NCI-H1436 treated with DMSO at 0.1 percent for 48 hours (cell line): Measurements from ENCODE around the gene KCNJ14.
"Not testable (repeated sequence)": the region's sequence is repeated elsewhere in the genome, so short reads cannot be mapped to it uniquely, and the experiment has no call there.

Experiments
- DNase-seq: peaks from one replicate; lab custom pipeline; 2025; lab: John Stamatoyannopoulos, UW

The KCNJ14 gene

DNA sequence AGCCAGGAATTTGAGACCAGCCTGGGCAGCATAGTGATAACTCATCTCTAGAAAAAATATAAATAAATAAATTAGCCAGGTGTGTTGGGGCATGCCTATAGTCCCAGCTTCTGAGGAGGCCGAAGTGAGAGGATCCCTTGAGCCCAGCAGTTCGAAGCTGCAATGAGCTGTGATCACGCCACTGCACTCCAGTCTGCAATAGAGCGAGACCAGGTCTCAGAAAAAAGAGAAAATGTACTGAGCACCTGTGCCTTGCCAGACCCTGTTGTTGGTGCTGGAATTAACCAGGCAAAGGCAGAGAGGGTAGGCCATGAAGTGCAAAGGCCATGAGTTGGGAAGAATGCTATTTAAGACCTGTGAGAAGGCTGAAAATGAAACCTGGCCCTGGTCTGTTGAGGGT lies 16.5 kb downstream of the KCNJ14 start:
- no peak for DNase-seq

DNA sequence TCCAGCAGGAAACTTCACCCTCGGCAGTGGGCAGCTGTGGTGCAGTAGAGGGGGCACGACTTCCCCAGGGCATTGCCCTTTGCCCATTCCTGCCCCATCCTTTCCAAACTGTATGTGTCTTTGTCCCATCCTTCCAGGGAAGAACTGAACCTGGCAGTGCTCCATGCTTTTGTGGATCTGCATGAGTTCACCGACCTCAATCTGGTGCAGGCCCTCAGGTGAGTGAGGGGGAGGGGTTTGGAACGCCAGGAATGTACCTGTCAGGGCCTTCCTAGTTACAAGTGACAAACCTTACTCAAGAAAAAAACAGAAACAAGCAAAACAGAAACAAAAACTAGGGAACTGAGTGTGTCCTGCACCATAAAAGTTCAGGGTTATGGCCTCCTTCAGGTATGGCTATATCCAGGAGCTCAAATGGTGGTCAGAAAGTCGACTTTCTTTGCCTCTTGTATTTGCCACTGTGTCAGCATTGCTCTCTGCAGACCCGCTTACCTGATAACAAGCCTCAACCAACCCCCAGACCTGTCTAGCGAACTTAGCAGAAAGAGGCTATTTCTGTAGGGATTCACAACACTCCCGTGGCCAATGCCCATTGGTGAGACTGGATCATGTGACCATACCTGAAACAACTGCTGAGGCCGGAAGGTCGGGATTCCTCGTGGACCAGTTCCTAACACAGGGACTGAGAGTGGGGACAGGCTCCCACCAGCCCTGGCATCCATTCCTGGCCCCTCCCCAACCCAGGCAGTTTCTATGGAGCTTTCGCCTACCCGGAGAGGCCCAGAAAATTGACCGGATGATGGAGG lies 18.0 kb downstream of the KCNJ14 start:
- no peak for DNase-seq

DNA sequence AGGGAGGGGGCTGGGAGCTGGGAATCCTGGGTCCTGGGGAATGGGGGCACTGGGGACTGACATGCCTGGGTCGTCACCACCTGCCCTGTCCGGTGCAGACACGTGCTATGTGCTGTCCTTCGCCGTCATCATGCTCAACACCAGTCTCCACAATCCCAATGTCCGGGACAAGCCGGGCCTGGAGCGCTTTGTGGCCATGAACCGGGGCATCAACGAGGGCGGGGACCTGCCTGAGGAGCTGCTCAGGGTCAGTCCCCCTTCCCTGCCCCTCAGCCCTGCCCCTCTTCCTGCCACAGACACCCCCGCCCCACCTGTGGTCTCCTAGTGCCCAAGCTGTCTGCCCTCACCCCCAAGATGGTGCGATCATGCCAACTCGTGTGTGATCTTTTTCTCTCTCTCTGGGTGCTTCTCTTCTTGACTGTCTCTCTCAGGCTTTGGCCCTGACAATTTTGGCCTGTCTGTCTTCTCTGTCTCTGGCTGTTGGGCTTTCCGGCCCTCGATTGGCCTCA lies 18.8 kb downstream of the KCNJ14 start:
- no peak for DNase-seq

DNA sequence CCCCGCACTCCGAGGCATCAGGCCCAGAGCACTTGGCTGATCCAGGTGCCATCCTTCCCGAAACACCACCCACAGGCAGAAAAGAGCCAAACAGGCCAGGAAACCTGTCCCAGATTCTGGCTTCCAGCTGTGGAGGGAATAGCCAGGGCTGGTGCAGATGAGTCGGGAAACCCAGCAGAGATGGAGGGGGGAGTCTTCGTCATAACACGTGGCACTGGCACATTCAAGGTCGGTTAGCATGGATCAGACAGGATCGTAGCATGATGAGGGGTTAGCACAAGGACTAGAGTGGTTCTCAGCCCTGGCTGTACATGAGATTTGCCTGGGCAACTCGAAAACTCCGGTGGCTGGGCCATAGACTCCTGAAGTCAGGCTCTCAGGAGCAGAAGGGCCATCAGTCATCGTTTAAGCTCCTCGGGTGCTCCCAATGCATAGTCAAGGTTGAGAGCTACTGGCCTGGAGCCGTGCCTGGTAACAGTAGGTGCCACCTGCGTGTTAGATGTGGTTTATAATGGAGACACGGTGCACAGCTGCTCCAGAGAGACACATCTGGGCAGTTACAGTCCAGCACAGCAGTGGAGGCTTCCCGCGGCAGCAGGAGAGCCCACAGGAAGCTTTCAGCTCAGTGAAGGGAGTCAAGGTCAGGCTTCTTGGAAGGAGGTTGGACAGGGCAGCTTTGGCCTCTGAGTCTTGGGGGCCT lies 20.1 kb downstream of the KCNJ14 start:
- DNase-seq: no peak

DNA sequence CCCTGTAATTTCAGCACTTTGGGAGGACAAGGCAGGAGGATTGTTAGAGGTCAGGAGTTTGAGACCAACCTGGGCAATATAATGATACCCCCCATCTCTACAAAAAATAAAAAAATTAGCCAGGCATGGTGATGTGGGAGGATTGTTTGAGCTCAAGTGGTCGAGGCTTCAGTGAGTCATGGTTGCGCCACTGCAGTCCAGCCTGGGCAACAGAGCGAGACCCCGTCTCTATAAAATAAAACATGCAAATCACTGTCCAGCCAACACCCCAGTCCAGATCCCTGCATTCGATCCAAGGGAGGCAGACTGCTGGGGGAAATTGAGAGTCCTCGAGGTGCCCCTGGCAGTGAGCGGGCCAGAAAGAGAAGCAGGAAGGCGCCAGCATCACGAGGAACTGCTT lies 20.8 kb downstream of the KCNJ14 start:
- no peak for DNase-seq

DNA sequence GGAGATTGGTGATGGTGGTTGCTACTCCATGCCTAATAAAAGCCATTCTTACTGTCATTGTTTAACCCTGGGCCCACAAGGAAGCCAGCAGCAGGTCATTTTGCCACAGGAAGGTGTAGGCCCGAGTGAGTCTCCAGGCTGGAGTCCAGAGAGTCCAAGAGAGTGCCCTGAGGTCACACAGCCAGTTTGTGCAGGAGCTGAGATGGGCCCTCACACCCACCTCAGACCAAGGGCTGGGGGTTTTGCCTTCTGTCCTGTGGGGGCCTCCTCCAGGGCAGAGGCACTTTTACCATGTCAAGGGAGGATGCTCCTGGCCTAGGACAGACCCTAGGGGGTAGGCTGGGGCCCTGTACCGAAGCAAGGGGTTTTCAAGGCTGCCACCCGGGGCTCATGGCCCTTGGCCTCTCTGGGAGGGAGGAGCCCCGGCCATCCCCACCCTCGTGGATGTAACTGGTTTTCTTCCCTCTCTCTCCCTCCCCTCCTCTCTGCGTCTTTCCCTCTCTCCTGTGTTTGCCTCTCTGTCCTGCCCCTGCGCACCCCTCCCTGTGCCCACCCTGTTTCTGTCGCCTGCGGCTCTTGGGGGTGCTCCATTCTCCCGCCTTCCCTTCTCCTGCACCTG lies 21.8 kb downstream of the KCNJ14 start:
- no peak for DNase-seq

DNA sequence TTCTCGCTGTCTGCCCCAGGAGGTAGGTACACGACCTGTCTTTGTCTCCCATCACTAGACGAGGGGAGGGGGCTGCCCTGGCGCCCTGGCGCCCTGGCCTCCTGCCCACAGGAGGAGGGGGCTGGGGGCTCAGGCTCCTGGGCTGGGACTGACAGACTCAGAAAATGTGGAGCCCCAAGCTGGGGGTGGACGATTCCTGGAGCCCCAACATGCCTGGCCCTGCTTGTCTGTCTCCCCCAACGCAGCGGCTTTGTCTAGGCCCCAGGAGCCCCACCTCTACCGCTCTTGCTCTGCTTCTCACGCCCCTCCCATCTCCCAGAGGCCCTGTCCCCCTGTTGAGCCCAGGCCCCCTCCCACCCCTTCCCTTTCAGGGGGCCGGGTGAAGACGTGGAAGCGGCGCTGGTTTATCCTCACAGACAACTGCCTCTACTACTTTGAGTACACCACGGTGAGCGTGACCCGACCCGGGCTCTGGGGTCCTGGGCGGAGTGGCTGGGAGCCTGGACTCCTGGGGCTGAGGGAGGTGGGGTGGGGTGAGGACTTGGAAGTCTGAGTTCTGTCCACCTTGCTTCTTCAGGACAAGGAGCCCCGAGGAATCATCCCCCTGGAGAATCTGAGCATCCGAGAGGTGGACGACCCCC lies 22.4 kb downstream of the KCNJ14 start:
- DNase-seq: no peak

DNA sequence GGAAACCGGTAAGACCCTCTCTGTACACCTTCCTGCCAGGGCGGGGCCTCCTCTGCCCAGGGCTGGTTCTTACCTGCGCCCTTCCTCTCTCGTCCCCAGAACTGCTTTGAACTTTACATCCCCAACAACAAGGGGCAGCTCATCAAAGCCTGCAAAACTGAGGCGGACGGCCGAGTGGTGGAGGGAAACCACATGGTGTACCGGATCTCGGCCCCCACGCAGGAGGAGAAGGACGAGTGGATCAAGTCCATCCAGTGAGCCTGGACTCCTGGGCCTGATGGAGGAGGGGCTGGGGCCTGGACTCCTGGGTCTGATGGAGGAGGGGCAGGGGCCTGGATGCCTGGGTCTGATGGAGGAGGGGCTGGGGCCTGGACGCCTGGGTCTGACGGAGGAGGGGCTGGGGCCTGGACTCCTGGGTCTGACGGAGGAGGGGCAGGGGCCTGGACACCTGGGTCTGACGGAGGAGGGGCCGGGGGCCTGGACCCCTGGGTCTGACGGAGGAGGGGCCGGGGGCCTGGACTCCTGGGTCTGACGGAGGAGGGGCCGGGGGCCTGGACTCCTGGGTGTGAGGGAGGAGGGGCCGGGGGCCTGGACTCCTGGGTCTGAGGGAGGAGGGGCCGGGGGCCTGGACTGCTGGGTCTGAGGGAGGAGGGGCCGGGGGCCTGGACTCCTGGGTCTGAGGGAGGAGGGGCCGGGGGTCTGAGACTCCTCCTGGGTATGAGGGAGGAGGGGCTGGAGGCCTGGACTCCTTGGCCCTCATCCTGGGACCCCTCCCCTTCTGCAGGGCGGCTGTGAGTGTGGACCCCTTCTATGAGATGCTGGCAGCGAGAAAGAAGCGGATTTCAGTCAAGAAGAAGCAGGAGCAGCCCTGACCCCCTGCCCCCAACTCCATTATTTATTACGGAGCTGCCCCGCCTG lies 23.2 kb downstream of the KCNJ14 start:
- DNase-seq: no peak

DNA sequence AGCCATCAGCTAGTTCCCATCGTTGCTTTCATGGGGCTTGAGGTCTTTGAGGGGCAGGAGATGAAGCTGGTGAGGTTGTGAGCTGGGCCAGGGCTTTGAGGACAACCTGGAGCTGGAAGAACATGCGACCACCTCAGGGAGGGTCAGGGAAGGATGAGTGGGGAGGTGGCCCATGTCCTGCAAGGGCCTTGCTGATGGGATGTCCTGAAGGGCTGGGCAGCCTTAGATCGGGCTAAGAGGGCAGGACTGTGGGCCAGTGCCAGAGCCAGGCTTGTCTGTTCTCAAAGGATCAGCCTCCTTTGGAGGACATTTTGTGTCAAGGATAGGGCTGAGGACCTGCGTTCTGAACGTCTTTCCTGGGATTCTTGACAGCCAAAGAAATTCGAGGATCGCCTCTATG lies 24.3 kb downstream of the KCNJ14 start:
- DNase-seq: no peak

DNA sequence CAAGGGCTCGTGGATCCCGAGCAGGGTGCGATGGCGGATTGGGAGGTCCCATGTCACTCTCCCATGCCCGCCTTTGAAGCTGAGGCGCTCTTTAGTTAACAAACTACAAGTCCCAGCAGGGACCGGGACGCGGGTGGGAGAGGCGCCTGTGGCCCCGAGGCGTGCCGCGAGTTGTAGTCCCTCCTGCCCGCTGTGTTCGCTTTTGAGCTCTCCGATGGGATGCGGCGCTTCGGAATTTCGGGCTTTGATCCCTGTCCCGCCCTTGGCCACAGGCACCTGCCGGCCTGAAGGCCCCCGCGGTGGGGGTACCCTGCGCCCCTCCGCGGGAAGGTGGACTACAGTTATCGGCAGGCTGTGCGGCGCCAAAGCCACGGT lies 24.8 kb downstream of the KCNJ14 start:
- no peak for DNase-seq

DNA sequence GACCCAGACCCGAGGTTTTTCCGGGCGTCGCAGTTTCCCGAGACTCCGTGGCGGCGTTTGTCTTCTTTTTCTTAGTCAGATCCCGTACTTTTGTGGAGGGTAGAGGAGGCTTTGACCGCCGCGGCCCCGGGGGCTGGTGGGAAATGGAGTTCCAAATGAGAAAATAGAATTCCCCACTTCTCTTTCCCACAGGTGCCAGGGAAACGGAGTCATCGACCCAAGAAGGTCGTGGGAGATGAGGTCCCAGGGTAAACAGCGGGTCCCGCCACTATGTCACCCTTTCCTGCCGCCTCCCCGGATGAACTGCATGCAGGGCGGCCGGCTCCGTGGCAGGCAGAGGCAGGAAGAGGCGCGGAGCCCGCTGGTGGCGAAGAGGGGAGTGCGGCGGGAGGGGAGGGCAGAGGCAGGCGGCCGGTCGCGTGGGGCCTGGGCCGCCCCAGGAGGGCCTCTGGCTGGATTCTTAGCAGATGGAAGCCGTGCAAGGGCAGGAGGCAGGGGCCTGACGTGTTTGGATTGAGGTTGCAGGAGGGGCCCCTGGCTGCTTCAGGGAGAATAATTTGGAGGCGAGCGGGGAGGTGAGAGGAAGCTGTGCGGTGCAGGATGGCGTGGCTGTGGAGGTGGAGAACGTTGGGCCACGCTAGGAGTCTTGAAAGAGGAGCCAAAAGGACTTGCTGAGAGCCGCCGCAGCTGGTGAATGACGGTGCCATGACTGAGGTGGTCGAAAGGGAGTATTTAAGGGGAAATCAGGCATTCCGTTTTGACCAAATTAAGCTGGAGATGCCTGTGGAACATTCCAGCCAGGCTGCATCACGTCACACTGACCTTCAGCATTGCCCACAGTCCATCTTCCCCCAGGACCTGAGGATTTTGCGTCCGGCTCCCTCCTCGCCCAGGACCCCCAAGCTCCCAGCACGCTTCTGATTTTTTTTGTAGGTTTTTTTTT lies 25.5 kb downstream of the KCNJ14 start:
- no peak for DNase-seq

DNA sequence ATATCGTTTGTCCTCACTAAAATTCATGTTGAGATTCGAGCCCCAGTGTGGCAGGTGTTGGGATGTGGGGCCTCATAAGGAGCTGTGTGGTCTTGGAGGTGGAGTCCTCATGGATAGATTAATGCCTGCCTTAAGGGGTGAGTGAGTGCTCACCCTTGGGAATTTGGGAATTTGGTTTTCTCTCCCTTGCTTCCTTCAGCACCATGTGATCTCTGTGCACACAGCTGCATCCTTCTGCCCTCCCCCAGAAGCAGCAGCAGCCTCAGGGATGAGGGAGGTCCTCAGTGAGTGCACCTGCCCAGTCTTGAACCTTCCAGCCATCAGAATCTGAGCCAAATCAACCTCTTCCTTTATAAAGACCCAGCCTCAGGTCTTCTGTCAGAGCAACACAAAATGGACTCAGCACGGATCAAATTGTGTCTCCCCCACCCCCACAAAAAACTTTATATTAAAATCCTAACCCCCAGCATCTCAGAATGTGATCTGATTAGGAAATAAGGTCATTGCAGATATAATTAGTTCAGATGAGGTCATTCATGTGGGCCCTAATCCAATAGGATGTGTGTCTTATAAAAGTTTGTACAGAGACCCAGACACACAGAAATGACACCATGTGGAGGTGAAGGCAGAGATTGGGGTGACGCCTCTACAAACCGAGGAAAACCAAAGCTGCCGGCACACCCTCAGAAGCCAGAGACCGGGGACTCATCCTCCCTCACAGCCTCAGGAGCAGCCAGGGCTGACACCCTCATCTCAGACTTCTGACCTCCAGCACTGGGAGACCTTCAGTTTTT lies 26.7 kb downstream of the KCNJ14 start:
- no peak for DNase-seq

DNA sequence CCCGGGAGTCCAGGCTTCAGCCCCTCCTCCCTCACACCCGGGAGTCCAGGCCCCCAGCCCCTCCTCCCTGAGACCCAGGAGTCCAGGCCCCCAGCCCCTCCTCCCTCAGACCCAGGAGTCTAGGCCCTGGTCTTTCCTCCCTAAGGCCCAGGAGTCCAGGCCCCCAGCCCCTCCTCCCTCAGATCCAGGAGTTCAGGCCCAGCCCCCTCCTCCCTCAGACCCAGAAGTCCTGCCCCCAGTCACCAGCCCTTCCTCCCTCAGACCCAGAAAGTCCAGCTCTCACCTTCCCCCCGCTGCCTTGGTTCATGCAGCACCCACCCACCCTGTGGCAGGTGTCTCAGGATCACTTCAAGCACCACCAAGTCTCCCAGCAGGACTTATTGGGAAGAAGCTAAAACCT lies 27.9 kb downstream of the KCNJ14 start:
- DNase-seq: no peak

DNA sequence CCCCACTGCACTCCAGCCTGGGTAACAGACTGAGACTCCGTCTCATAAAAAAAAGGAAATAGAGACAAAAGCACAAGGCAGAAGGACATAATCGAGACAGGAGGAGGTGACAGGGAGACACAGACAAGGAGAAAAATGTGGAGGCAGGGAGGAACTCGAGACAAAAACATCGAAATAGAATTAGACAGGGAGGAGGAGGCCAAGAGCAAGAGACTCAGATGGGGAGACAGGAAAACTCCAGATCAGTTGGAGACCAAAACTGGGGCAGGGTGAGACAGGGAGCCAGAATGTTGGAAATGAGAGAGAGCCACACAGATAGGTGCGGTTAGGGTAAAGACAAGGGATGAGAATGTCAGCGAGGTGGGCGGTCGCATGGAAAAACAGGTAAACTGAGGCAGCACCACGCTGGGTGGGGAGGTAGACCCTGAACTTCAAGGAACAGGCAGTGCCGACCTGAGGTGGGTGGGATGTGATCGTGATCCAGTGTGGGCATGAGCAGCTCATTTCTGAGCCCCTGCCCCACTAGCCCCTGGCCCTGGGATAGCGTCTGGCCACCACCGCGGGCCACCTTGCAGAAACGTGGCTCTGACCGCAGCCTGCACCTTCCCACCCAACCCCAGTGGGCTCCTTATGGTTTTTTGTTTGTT lies 29.0 kb downstream of the KCNJ14 start:
- no peak for DNase-seq

DNA sequence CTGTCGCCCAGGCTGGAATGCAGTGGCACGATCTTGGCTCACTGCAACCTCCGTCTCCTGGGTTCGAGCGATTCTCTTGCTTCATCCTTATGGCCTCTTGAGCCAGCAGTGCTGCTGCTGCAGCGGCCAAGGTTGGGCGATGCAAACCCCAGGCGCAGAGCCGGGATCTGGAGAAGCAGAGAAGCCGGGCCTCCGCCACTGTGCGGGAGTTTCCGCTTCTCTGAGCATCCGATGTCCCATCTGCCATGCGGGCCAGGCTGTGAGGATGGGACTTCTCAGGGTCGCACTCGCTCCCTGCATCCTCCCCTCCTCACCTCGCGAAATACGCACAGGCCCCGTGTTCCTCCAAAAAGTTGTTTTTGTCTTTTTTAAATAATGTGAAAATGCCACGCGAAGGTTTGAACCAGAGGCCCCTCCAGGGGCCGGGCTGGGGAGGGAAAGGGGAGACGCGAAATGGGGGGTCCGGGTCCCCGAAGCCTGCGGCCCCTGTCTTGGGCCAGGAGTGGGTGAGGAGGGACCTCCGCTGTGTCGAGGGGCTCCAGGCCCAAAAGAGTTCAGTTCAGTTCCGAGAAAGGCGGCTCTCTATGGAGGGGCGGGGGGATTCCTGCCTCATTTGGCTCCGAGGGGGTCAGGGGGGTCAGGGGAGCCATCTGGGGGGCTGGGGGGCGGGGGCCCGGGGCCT lies 29.7 kb downstream of the KCNJ14 start:
- DNase-seq: no peak

DNA sequence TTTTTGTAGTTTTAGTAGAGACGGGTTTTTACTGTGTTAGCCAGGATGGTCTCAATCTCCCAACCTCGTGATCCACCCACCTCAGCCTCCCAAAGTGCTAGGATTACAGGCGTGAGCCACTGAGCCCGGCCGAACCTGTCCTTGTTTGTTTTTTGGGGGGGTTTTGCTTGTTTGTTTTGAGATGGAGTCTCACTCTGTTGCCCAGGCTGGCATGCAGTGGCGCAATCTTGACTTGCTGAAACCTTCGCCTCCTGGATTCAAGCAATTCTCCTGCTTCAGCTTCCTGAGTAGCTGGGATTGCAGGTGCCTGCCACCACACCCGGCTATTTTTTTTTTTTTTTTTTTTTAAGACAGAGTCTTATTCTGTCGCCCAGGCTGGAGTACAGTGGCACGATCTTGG lies 31.3 kb downstream of the KCNJ14 start:
- not testable (repeated sequence) for DNase-seq

DNA sequence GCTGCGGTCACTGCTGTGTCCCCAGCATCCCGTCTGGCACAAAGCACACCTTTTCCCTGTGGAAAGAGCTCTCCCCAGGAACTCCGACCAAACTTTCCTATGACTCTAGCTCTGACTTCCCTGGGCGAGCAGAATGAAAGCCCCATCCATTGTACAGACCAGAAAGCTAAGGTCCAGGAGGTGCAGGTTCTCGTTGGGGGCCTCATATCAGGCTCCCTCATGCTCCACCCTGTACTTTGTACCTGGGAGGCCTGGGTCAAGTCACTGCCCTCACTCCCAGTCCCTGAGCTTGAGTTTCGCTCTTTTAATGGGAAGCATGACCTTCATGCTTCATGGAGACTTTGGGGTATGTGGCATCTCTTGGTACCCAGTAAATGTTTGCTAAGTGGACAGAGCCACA lies 32.2 kb downstream of the KCNJ14 start:
- DNase-seq: no peak

DNA sequence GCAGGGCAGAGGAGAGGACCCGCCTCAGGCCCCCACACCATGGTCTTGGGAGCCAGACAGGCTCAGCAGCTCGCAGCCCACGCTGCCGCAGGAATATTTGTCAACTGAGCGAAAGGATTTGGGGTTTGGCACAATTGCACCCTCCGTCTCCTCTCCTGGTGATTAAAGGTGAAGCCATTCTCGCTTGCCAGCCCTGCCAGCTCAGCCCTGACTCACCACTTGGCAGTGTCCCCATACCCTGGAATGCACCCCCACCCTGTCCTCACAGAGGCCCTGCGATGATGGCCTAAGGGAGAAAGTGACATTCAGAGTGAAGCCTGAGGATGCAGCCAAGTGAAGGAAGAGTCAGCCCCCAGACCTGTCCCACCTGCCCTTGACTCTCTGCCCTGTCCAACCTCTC lies 32.6 kb downstream of the KCNJ14 start:
- DNase-seq: no peak
